Thoracic aorta (tissue), 2 donors: ENCODE data around the gene SPATA13. TPM values are rescaled to one million over a fixed set of nuclear protein-coding genes. Genes with fewer than 3 reads are reported as not detected.
A peak's percentile ranks its signal among the peaks of the same experiment; 100 is the strongest.

Source experiments
- ATAC-seq: fragments of 150-250 bp; one replicate; pipeline ENCODE4 v1.8.0; 2017; ENCODE audit warnings: low read depth; ENCODE audit not compliant: insufficient number of reproducible peaks, low FRiP score
- DNase-seq: peaks from one replicate; pipeline ENCODE4 v3.0.0-alpha.2; 2020; ENCODE audit warnings: low spot score
- H3K27ac ChIP-seq, 2 donors: fragments of 200-600 bp; sonication (generic); 1 replicate in 1 of 2; 2 replicates in 1 of 2; pipeline ENCODE4 v1.5.1; 2016; ENCODE audit warnings: mild to moderate bottlenecking in 2 of 2, moderate library complexity in 2 of 2
- H3K27me3 ChIP-seq: fragments of 200-600 bp; sonication (generic); replicated peaks from 2 replicates; pipeline ENCODE4 v1.6.0; 2016; ENCODE audit warnings: mild to moderate bottlenecking; ENCODE audit not compliant: insufficient read depth
- H3K36me3 ChIP-seq: fragments of 200-600 bp; sonication (generic); one replicate; pipeline ENCODE4 v1.5.1; 2016
- H3K4me1 ChIP-seq, 2 donors: fragments of 200-600 bp; sonication (generic); 1 replicate in 1 of 2; 2 replicates in 1 of 2; pipeline versions ENCODE4 v1.5.1 to v1.6.0; 2016; ENCODE audit warnings: low read depth in 2 of 2, mild to moderate bottlenecking in 1 of 2; ENCODE audit not compliant: control insufficient read depth in 1 of 2
- H3K4me3 ChIP-seq: fragments of 200-600 bp; sonication (generic); 2 replicates; pipeline ENCODE4 v1.5.1; 2016; ENCODE audit warnings: mild to moderate bottlenecking
- H3K9me3 ChIP-seq: fragments of 200-600 bp; sonication (generic); 2 replicates; pipeline ENCODE4 v1.5.1; 2016
- CTCF ChIP-seq: fragments of 200-600 bp; sonication (generic); IDR thresholded peaks from one replicate; pipeline ENCODE4 v1.5.1; 2019; ENCODE audit warnings: antibody characterized with exemption
- total RNA-seq, 2 donors: library from RNA; depleted of rRNA; stranded (reverse); fragments of >200 nt; gene quantifications; one replicate each; pipeline versions ENCODE4 v1.1.0 to v1.2.3, GENCODE V29; 2016

The SPATA13 gene
- total RNA-seq, 2 donors from 2014 or later: 14.5 to 33.4 TPM

GRCh38 chr13:24225062-24225461 is 64.5 kb downstream of the SPATA13 start:
- Histone ChIP-seq H3K4me1 (no peaks in the 10 kb centered on the region), H3K4me3 (no peak overlapping the region), H3K9me3 (no peaks in the 10 kb centered on the region), H3K36me3 (no peaks in the 10 kb centered on the region), H3K27me3 (no peaks in the 10 kb centered on the region), H3K27ac (no peak overlapping the region)
- TF ChIP-seq CTCF: no peak
- DNase-seq: no peak
- no peak for ATAC-seq

- ATAC-seq: no peak
- H3K9me3 ChIP-seq: no peaks in the 10 kb centered on the region
Observed at GRCh38 chr13:24225930-24226329, 65.4 kb downstream of the SPATA13 start.

GRCh38 chr13:24226762-24227161 is 66.2 kb downstream of the SPATA13 start:
- no peaks in the 10 kb centered on the region for H3K27me3 ChIP-seq
- TF ChIP-seq CTCF: no peak
- H3K36me3 ChIP-seq: no peaks in the 10 kb centered on the region
- H3K9me3 ChIP-seq: no peaks in the 10 kb centered on the region
- no peak for ATAC-seq
- no peaks in the 10 kb centered on the region for H3K4me1 ChIP-seq
- no peak overlapping the region for H3K27ac ChIP-seq
- H3K4me3 ChIP-seq: no peak overlapping the region
- DNase-seq: no peak

More at GRCh38 chr13:24225930-24226329, 65.4 kb downstream of the SPATA13 start:
- Histone ChIP-seq H3K4me3 (no peak overlapping the region), H3K4me1 (no peaks in the 10 kb centered on the region), H3K27ac (no peak overlapping the region), H3K36me3 (no peaks in the 10 kb centered on the region), H3K27me3 (no peaks in the 10 kb centered on the region)
- no peak for TF ChIP-seq CTCF
- DNase-seq: no peak

GRCh38 chr13:24228852-24229458 is 68.4 kb downstream of the SPATA13 start:
- Histone ChIP-seq H3K4me3 (no peak overlapping the region), H3K27me3 (no peaks in the 10 kb centered on the region), H3K36me3 (no peaks in the 10 kb centered on the region), H3K9me3 (no peaks in the 10 kb centered on the region), H3K4me1 (no peaks in the 10 kb centered on the region), H3K27ac (no peak overlapping the region)
- peak; percentile 76 for TF ChIP-seq CTCF
- ATAC-seq (peak; percentile 25), DNase-seq (no peak)

- DNase-seq (no peak), ATAC-seq (no peak)
- no peaks in the 10 kb centered on the region for H3K9me3 ChIP-seq
- no peak overlapping the region for H3K4me3 ChIP-seq
- no peaks in the 10 kb centered on the region for H3K36me3 ChIP-seq
- H3K4me1 ChIP-seq: no peaks in the 10 kb centered on the region
- no peak for TF ChIP-seq CTCF
- no peaks in the 10 kb centered on the region for H3K27me3 ChIP-seq
- no peak overlapping the region for H3K27ac ChIP-seq
Observed at GRCh38 chr13:24230428-24231072, 70.0 kb downstream of the SPATA13 start.
